NK-92 (cell line): ENCODE results near the gene HCAR1.
"Not testable (repeated sequence)": the region's sequence is repeated elsewhere in the genome, so short reads cannot be mapped to it uniquely, and the experiment has no call there.

Experiments used
- DNase-seq: peaks from one replicate; lab custom pipeline; 2025; ENCODE audit not compliant: unreplicated experiment; lab: John Stamatoyannopoulos, UW

The HCAR1 gene

DNA sequence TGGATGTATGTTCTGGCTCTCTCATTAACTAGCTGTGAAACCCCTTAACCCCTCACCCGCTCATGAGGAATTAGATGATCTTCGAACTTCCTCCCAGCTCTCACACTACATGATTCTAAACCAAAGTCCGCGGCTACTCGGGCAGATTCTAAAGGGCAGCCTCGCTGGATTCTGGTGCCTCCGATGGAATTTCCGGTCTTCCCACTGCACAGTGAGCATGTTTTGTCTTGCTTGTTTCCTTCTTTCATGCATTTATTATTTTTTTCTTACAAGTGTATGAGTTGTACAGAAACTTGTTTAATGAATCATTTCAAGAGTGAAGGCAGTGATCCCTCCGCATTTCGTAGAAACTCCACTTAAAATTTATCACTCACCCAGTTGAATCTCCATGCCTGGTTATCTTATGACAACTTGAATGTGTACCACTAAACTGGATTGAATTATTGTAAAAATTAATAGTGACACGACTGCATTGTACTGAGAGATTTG is 9.5 kb downstream of the HCAR1 start:
- no peak for DNase-seq

GRCh38 chr12:122716658-122717057 is 14.0 kb downstream of the HCAR1 start, which contains the start of gene HCAR3:
TSS of gene HCAR3 (minus strand) at chr12:122716811. CDS start at chr12:122716737, 74 bp downstream.
- DNase-seq: not testable (repeated sequence)

DNA sequence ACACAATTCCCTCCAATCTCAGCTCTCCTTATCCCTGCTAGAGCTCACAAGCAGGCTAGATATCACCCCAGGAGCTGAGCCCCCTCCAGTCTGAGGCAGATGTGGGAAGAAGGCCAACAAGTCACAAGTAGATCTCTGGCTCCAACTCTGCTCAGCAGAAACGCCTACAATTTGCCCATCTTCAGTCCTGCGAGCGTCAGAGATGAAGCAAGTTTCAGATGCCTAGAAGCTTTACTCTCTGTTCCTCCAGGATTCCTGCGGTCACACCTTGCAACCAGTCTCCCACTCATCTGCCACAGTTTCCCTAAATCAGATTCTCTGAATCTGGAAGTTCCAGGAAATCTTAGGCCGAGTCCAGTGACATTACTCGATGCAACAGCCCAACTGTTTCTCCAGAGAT is 15.4 kb downstream of the HCAR1 start:
- DNase-seq: not testable (repeated sequence)

GRCh38 chr12:122713491-122714188 is 17.0 kb downstream of the HCAR1 start:
- DNase-seq: not testable (repeated sequence)

DNA sequence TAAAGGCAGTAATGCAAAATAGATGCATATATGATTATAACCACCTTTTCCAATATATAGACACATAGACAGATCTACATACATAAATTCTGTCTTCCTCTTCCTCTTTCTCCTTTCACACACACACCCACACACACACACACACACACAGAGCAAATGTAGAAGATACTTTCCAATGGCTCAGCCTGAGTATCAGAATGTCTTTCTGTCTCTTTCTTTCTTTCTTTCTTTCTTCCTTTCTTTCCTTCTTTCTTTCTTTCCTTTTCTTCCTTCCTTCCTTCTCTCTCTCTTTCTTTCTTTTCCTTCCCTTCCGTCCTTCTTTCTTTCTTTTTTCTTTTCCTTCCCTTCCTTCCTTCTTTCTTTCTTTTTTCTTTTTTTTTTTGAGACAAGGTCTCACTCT is 19.4 kb downstream of the HCAR1 start:
- DNase-seq: not testable (repeated sequence)

DNA sequence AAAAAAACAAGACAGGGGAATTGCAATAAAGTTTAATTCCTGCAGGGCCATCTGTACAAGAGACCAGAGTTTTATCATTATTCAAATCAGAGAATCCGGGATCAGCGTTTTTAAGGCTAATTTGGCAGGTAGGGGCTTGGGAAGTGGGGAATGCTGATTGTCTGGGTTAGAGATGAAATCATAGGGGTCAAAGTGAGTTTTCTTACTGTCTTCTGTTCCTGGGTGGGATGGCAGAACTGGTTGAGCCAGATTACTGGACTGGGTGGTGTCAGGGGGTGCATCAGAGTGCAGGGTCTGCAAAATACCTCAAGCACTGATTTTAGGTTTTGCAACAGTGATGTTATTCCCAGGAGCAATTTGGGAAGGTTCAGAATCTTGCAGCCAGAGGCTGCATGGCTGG is 20.3 kb downstream of the HCAR1 start:
- DNase-seq: not testable (repeated sequence)

GRCh38 chr12:122709287-122709686 is 21.4 kb downstream of the HCAR1 start:
- DNase-seq: not testable (repeated sequence)

DNA sequence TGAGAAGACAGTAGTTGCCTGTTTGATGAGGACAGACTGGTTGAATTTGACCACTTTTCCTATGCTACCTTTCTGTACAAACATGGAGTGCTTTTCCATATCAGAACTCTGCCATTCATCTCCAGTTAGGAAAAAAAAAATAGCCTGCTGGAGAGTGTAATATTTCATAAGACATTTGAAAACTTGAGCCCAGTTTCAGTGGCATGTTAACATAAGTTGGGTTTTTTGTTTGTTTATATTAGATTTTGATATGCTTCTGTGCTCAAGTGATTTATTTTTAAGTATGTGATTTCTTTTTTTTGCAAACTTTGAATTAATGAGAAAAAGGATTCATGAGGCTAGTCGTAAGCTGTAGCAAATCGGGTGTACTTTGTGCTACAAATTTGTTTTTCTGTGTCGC is 26.8 kb downstream of the HCAR1 start:
- DNase-seq: not testable (repeated sequence)

GRCh38 chr12:122702890-122703611 is 27.6 kb downstream of the HCAR1 start, which contains the start of gene HCAR2:
TSS of gene HCAR2 (minus strand) at chr12:122703357. CDS start at chr12:122703283, 74 bp downstream.
- not testable (repeated sequence) for DNase-seq

DNA sequence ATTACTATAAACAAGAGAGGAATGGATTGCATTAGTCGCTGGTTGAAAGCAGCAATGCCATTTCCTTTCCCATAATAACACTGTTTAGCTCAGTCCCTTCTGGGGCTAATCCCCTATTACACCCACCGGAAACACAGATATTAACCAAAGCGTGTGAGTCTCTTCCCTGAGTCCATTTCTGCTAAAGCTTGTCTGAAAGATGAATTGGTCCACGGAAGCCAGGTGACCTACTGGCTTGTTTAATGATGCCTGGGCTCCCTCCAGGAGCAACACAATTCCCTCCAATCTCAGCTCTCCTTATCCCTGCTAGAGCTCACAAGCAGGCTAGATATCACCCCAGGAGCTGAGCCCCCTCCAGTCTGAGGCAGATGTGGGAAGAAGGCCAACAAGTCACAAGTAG is 29.2 kb downstream of the HCAR1 start:
- not testable (repeated sequence) for DNase-seq

GRCh38 chr12:122700038-122700710 is 30.5 kb downstream of the HCAR1 start:
- DNase-seq: not testable (repeated sequence)

DNA sequence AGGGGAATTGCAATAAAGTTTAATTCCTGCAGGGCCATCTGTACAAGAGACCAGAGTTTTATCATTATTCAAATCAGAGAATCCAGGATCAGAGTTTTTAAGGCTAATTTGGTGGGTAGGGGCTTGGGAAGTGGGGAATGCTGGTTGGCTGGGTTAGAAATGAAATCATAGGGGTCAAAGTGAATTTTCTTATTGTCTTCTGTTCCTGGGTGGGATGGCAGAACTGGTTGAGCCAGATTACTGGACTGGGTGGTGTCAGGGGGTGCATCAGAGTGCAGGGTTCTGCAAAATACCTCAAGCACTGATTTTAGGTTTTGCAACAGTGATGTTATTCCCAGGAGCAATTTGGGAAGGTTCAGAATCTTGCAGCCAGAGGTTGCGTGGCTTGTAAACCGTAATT is 33.7 kb downstream of the HCAR1 start:
- not testable (repeated sequence) for DNase-seq

GRCh38 chr12:122691566-122691965 is 39.1 kb downstream of the HCAR1 start:
- no peak for DNase-seq

- DNase-seq: no peak
Observed at GRCh38 chr12:122688291-122688690, 42.4 kb downstream of the HCAR1 start.

- DNase-seq: no peak
Observed at GRCh38 chr12:122687086-122687485, 43.6 kb downstream of the HCAR1 start.

DNA sequence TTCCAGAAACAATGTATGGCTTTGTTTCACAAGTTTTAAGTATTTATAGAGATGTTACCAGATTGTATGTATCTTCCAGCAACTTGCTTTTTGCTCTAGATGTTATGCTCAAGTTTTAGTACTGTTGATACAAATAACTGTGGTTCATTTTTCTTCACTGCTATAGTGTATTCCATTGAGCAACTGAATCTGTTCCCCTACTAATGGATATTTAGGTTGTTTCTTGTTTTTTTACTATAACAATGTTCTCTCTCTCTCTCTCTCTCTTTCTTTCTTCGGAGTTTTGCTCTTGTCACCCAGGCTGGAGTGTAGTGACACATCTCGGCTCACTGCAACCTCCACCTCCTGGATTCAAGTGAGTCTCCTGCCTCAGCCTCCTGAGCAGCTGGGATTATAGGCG is 44.1 kb downstream of the HCAR1 start:
- DNase-seq: no peak

DNA sequence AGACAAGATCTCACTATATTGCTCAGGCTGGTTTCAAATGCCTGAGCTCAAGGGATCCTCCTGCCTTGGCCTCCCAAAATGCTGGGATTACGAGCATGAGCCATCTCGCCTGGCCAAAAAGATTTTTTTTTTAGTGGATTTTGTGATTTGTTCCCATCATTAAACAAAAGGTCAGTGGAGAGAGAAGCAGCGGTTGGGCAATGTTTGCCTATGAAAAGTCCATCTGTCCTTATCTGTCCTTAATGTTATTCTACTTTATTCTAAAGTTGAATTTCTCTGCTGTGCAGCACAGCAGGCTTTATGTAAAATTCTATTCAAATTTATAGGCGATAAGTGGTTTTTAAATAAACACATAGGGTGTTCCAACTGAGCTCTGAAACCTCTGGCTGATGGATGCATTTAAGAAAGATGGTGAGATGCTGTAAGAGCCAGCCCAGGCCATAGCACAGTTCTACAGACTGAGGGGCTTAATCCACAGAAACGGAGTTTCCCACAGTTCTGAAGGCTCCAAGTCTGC is 46.3 kb downstream of the HCAR1 start:
- DNase-seq: no peak

GRCh38 chr12:122681814-122682213 is 48.8 kb downstream of the HCAR1 start:
- no peak for DNase-seq

GRCh38 chr12:122680989-122681388 is 49.7 kb downstream of the HCAR1 start:
- DNase-seq: not testable (repeated sequence)

GRCh38 chr12:122676781-122677180 is 53.9 kb downstream of the HCAR1 start:
- not testable (repeated sequence) for DNase-seq
